Measurements from ENCODE around the gene SDCCAG8.

The SDCCAG8 gene

GRCh38 chr1:243394601-243395464, 139.0 kb downstream of the SDCCAG8 start:
- DNase-seq, result no peak

- no peak for DNase-seq
Observed at GRCh38 chr1:243396424-243396823, 140.6 kb downstream of the SDCCAG8 start.

GRCh38 chr1:243396876-243397275, 141.0 kb downstream of the SDCCAG8 start:
- DNase-seq, result no peak

GRCh38 chr1:243397613-243398321, 141.9 kb downstream of the SDCCAG8 start:
- DNase-seq, result no peak

GRCh38 chr1:243399561-243400155, 143.8 kb downstream of the SDCCAG8 start:
- DNase-seq, result no peak

- DNase-seq, result no peak
Observed at GRCh38 chr1:243402868-243403267, 147.0 kb downstream of the SDCCAG8 start.

GRCh38 chr1:243406424-243406823, 150.6 kb downstream of the SDCCAG8 start:
- DNase-seq, result no peak

GRCh38 chr1:243407284-243408018, 151.6 kb downstream of the SDCCAG8 start:
- DNase-seq, result no peak

- DNase-seq, result no peak
Observed at GRCh38 chr1:243408479-243408878, 152.6 kb downstream of the SDCCAG8 start.

- no peak for DNase-seq
Observed at GRCh38 chr1:243409284-243409683, 153.4 kb downstream of the SDCCAG8 start.

- DNase-seq, result no peak
Observed at GRCh38 chr1:243411472-243411871, 155.6 kb downstream of the SDCCAG8 start.

- no peak for DNase-seq
Observed at GRCh38 chr1:243413431-243414151, 157.8 kb downstream of the SDCCAG8 start.

GRCh38 chr1:243414152-243414494, 158.3 kb downstream of the SDCCAG8 start:
- no peak for DNase-seq

GRCh38 chr1:243415663-243416408, 160.0 kb downstream of the SDCCAG8 start:
- no peak for DNase-seq

GRCh38 chr1:243416495-243416894, 160.7 kb downstream of the SDCCAG8 start:
- DNase-seq, result no peak

- DNase-seq, result no peak
Observed at GRCh38 chr1:243420016-243420945, 164.4 kb downstream of the SDCCAG8 start.

- no peak for DNase-seq
Observed at GRCh38 chr1:243420946-243421685, 165.3 kb downstream of the SDCCAG8 start.

- DNase-seq, result peak; percentile 26
Observed at GRCh38 chr1:243421784-243422183, 165.9 kb downstream of the SDCCAG8 start.

- no peak for DNase-seq
Observed at GRCh38 chr1:243422362-243422761, 166.5 kb downstream of the SDCCAG8 start.

GRCh38 chr1:243428084-243428483, 172.2 kb downstream of the SDCCAG8 start:
- DNase-seq, result no peak

Data from right hindlimb (tissue), 1 donor.